SK-N-SH treated with all-trans-retinoic acid at 6 μM for 48 hours (cell line): ENCODE data around the gene FAHD2A.

ENCODE experiments used
- ATAC-seq: fragments of 200-7000 bp; cut with Tn5 transposase; 3 replicates; pipeline ENCODE4 v1.9.1; 2020; ENCODE audit warnings: mild to moderate bottlenecking, moderate library complexity
- ARNTL ChIP-seq: fragments of 450-650 bp; formaldehyde crosslinking; IDR thresholded peaks from 2 replicates; pipeline ENCODE4 v1.5.0; 2020; ENCODE audit warnings: low read depth, mild to moderate bottlenecking, moderate library complexity, borderline replicate concordance
- CSDC2 ChIP-seq: fragments of 250-450 bp; sonication (Bioruptor Pico); IDR thresholded peaks from 2 replicates; pipeline ENCODE4 v1.5.0; 2020; ENCODE audit warnings: mild to moderate bottlenecking, moderate library complexity
- ESRRG ChIP-seq: fragments of 250-450 bp; sonication (Bioruptor Pico); IDR thresholded peaks from 2 replicates; pipeline ENCODE4 v1.6.1; 2021; ENCODE audit warnings: mild to moderate bottlenecking
- GLIS3 ChIP-seq: fragments of 250-450 bp; sonication (Bioruptor Pico); IDR thresholded peaks from 2 replicates; pipeline ENCODE4 v1.5.0; 2020; ENCODE audit warnings: mild to moderate bottlenecking, moderate library complexity
- ISL1 ChIP-seq: fragments of 250-450 bp; sonication (Bioruptor Pico); IDR thresholded peaks from 2 replicates; pipeline ENCODE4 v2.1.2; 2022; ENCODE audit warnings: mild to moderate bottlenecking, moderate library complexity
- OSR1 ChIP-seq: fragments of 250-450 bp; sonication (Bioruptor Pico); IDR thresholded peaks from 2 replicates; pipeline ENCODE4 v1.8.0; 2022; ENCODE audit warnings: moderate library complexity, mild to moderate bottlenecking, inconsistent platforms
- POU6F1 ChIP-seq: fragments of 250-450 bp; sonication (Bioruptor Pico); IDR thresholded peaks from 2 replicates; pipeline ENCODE4 v1.8.0; 2021; ENCODE audit warnings: low read depth, mild to moderate bottlenecking, moderate library complexity, borderline replicate concordance
- PPARA ChIP-seq: fragments of 250-450 bp; sonication (Bioruptor Pico); IDR thresholded peaks from 2 replicates; pipeline ENCODE4 v1.5.0; 2020; ENCODE audit warnings: mild to moderate bottlenecking, borderline replicate concordance
- RARB ChIP-seq: fragments of 250-450 bp; sonication (Bioruptor Pico); IDR thresholded peaks from 2 replicates; pipeline ENCODE4 v1.8.0; 2021; ENCODE audit warnings: mild to moderate bottlenecking, moderate library complexity
- SNAI2 ChIP-seq: fragments of 250-450 bp; sonication (Bioruptor Pico); IDR thresholded peaks from 2 replicates; pipeline ENCODE4 v1.5.0; 2020; ENCODE audit warnings: mild to moderate bottlenecking, moderate library complexity
- TCF4 ChIP-seq: fragments of 250-450 bp; sonication (Bioruptor Pico); IDR thresholded peaks from 2 replicates; pipeline ENCODE4 v1.8.0; 2021; ENCODE audit warnings: mild to moderate bottlenecking, moderate library complexity, borderline replicate concordance
- TOX ChIP-seq: fragments of 250-450 bp; sonication (Bioruptor Pico); IDR thresholded peaks from 2 replicates; pipeline ENCODE4 v1.8.0; 2021; ENCODE audit warnings: mild to moderate bottlenecking, moderate library complexity, borderline replicate concordance
- TSHZ2 ChIP-seq: fragments of 250-450 bp; sonication (Bioruptor Pico); IDR thresholded peaks from 2 replicates; pipeline ENCODE4 v1.5.0; 2020; ENCODE audit warnings: mild to moderate bottlenecking, moderate library complexity
- ZC3H10 ChIP-seq: fragments of 250-450 bp; sonication (Bioruptor Pico); IDR thresholded peaks from 2 replicates; pipeline ENCODE4 v1.5.1; 2021; ENCODE audit warnings: mild to moderate bottlenecking, moderate library complexity
- ZFP3 ChIP-seq: fragments of 250-450 bp; sonication (Bioruptor Pico); IDR thresholded peaks from 2 replicates; pipeline ENCODE4 v1.5.0; 2020; ENCODE audit warnings: mild to moderate bottlenecking, moderate library complexity
- ZFP30 ChIP-seq: fragments of 450-650 bp; formaldehyde crosslinking; IDR thresholded peaks from 2 replicates; pipeline ENCODE4 v1.5.0; 2022; ENCODE audit warnings: mild to moderate bottlenecking, moderate library complexity
- ZNF70 ChIP-seq: fragments of 450-650 bp; formaldehyde crosslinking; IDR thresholded peaks from 2 replicates; pipeline ENCODE4 v1.5.0; 2020; ENCODE audit warnings: mild to moderate bottlenecking, moderate library complexity
- TF ChIP-seq, protein P1 (sequence below): fragments of 250-450 bp; sonication (Bioruptor Pico); IDR thresholded peaks from 2 replicates; pipeline ENCODE4 v1.5.1; 2020; ENCODE audit warnings: low read depth, mild to moderate bottlenecking, moderate library complexity
- TF ChIP-seq, protein P2 (sequence below): fragments of 250-450 bp; sonication (Bioruptor Pico); IDR thresholded peaks from 2 replicates; pipeline ENCODE4 v1.5.1; 2021; ENCODE audit warnings: mild to moderate bottlenecking, moderate library complexity

FAHD2A gene

DNA sequence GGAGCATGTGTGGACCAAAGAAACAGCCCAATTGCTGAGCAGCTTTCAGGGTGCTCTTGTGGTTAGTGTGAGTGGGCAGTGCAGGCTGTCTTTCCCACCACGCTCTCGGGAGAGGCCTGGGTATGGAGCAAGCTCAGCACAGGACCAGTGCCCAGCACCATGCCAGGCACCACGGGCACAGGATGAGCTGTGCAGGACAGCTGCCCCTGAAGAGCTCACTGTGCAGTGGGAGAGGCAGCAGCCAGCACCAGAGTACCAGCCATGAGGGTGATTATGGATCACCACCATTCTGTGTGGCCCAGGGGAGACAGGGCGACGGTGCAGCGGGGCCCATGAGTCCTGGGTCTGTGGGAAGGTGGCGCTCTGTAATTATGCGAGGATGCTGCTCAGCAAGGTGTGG is 29.7 kb upstream of the FAHD2A start:
- no peak for TF ChIP-seq ZFP3 (CRISPR knock-in tag)
- TF ChIP-seq TOX (CRISPR knock-in tag) = no peak
- no peak for TF ChIP-seq ESRRG (CRISPR knock-in tag)
- no peak for TF ChIP-seq ZFP30 (CRISPR knock-in tag)
- TF ChIP-seq TCF4 (CRISPR knock-in tag) = no peak
- TF ChIP-seq GLIS3 = no peak
- no peak for TF ChIP-seq POU6F1 (CRISPR knock-in tag)
- TF ChIP-seq OSR1 = no peak
- no peak for TF ChIP-seq TSHZ2 (CRISPR knock-in tag)
- ATAC-seq = no peak

GRCh38 chr2:95374029-95374428 is 28.5 kb upstream of the FAHD2A start:
- TF ChIP-seq ZFP30 (CRISPR knock-in tag) (no peak), SNAI2 (CRISPR knock-in tag) (no peak), ZFP3 (CRISPR knock-in tag) (no peak), ESRRG (CRISPR knock-in tag) (no peak), RARB (no peak), ISL1 (CRISPR knock-in tag) (no peak), TSHZ2 (CRISPR knock-in tag) (no peak), ZNF70 (CRISPR knock-in tag) (no peak), ZC3H10 (no peak), TCF4 (CRISPR knock-in tag) (no peak), PPARA (CRISPR knock-in tag) (no peak)
- TF ChIP-seq, protein P1, sequence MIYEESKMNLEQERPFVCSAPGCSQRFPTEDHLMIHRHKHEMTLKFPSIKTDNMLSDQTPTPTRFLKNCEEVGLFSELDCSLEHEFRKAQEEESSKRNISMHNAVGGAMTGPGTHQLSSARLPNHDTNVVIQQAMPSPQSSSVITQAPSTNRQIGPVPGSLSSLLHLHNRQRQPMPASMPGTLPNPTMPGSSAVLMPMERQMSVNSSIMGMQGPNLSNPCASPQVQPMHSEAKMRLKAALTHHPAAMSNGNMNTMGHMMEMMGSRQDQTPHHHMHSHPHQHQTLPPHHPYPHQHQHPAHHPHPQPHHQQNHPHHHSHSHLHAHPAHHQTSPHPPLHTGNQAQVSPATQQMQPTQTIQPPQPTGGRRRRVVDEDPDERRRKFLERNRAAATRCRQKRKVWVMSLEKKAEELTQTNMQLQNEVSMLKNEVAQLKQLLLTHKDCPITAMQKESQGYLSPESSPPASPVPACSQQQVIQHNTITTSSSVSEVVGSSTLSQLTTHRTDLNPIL (CRISPR knock-in tag) = no peak
- TF ChIP-seq, protein P2, sequence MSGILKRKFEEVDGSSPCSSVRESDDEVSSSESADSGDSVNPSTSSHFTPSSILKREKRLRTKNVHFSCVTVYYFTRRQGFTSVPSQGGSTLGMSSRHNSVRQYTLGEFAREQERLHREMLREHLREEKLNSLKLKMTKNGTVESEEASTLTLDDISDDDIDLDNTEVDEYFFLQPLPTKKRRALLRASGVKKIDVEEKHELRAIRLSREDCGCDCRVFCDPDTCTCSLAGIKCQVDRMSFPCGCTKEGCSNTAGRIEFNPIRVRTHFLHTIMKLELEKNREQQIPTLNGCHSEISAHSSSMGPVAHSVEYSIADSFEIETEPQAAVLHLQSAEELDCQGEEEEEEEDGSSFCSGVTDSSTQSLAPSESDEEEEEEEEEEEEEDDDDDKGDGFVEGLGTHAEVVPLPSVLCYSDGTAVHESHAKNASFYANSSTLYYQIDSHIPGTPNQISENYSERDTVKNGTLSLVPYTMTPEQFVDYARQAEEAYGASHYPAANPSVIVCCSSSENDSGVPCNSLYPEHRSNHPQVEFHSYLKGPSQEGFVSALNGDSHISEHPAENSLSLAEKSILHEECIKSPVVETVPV (CRISPR knock-in tag) = no peak
- no peak; the same call in 2 of the 3 replicates for ATAC-seq

GRCh38 chr2:95374451-95374920 is 28.0 kb upstream of the FAHD2A start:
- ATAC-seq = no peak

More at GRCh38 chr2:95374451-95374920, 28.0 kb upstream of the FAHD2A start:
- TF ChIP-seq ZC3H10 (no peak), ZFP30 (CRISPR knock-in tag) (no peak), CSDC2 (CRISPR knock-in tag) (no peak), PPARA (CRISPR knock-in tag) (no peak), ARNTL (no peak), TCF4 (CRISPR knock-in tag) (no peak)
